CD4-positive, alpha-beta T cell treated with Interleukin-4 for 4 hours (primary cell): Measurements from ENCODE around the gene ARAP2.
"Not testable (repeated sequence)": the region's sequence is repeated elsewhere in the genome, so short reads cannot be mapped to it uniquely, and the experiment has no call there.

Experiments
- DNase-seq: peaks from one replicate; pipeline ENCODE4 v3.0.0-alpha.2; 2020

The ARAP2 gene

DNA sequence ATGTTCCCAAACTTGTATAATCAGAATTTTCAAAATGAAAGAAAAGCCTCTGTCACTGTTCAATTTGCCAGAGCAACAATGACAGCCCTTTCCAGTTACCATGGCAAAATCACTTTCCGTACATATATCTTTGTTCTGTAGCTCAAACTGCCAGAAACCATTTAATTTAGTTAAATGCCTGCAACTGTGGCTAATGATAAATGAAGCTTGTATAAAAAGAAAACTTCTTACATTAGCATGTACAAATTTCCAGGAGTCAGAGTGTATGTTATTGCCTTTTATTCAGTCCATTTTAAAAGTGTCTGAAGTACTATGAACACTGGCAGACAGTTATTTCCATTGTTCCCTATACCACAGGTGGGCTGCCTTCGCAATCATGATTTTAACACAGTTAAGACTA lies 30.3 kb downstream of the ARAP2 start:
- DNase-seq = no peak

- DNase-seq = no peak
Observed at GRCh38 chr4:36211084-36211483, 33.2 kb downstream of the ARAP2 start.

DNA sequence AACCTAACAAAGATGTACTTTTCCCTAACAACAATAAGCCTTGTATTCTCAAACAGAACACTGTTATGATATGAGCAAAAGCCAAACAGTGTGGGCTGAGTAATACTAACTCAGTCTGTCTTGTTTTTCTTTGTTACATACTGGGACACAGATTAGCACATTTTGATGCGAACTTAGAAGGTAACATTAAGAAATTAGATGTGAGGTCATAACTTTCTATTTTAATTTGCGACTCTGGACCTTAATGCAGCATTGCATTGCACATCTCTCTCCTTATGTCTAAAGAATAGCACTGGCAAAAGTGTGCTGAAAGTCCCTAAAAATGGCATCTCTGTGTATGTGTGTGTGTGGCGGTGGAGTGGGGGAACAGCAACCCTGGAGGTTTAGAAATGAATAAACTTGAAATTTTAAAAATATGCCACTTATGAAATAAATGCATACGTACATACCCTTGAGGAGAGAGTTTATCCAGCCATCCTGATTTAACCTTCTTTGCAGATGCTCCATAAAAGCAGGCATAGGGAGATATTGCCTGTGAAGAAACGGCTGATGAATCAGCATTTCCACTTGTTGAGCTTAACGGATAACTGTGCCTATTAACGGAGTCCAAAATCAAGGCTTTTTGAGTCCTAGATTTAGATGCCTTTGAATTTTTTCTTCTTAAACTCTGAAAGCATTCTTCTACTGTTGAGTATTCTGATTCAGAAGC lies 34.2 kb downstream of the ARAP2 start:
- no peak for DNase-seq

DNA sequence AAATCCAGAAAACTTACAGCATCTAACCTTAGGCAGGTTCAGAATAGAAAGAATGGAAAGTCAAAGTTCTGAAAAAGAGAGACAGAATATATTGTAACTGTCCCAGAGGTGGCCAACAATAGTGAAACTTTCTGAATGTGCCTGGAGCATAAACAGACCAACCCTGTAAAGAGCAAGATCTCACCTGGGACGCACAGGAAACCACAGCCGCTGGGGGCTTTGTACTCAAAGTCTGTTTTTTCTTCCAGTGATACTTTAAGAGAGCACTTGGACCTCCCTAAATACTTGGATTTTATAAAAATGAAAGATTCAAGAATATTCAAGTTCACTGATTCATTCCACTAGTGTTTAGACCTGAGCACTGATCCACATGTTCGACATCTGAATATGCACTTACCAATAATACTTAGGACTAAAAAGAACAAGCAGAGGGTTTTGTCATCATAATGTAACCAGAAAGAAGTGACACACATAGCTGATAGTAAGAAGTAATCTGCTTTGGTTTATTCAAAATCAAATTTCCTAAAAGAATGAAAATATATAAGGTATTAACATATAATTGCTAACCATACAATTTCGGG lies 35.3 kb downstream of the ARAP2 start:
- peak; percentile 51 for DNase-seq

- no peak for DNase-seq
Observed at GRCh38 chr4:36207831-36208520, 36.3 kb downstream of the ARAP2 start.

DNA sequence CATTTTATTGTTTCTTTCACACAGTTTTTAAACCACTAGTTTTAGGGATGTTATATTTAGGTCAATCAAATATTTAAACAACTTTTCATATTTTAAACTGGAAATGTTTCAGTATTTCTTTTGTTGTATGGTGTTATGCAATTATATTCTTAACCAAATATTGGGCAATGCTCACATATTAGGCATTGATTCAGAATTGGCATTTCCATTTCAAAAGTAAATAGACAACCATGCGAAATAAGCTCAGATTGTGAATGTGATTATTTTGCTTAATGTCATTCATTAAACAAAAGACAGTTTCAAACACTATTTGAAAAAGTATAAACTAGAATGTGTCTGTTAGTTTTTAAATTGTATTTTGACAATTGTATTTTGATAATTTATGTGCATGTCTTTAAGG lies 36.9 kb downstream of the ARAP2 start:
- DNase-seq = no peak

DNA sequence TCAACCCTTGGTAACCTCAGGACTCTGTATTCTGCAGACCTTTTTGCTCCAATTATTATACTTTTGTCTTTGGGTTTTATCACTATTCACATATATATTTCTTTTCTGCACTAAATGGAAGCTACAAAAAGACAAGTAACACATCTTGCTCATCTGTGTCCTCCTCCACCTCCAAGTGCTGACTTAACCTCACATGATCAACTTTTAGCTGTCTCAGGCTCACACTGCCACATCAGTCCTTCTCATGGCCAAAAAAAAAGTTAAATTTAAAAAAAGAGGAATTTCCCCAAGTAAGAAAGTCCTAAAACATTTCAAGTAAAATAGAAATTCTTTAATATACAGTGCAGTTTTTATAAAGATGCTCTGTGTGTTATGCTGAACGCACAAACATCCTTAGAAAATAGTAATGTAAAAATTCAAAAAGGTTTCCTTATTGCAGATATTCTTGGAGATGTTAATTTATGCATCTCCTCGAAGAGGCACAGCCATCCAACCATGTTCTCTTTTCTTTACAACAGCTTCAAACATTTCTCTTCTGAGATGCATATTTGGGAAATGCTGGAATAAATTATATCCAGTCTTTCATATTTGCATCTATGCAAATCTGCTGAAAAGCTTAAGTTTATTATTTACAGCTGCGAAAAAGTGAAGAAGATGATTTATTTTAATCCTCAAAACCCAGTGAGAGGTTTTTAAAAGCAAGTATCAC lies 37.6 kb downstream of the ARAP2 start:
- DNase-seq = no peak

DNA sequence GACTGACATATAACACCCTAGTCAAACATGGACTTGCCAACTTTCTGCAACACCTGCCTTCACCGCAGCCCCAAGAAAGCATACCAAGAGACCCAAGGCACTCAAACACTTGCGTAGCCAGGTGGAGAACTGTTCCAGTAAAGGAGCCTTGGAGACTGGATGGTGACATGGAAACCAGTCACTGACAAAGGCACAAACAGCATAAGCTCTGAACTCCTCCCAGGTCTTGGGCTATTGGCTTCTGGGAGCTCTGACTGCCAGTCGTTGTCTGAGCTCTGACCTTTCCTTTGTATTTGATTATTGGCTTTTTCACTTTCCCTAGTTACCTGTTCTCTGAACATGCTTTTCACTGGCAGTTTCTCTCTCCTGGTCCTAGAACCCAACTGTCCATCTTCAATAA lies 38.3 kb downstream of the ARAP2 start:
- no peak for DNase-seq

- no peak for DNase-seq
Observed at GRCh38 chr4:36198861-36199260, 45.5 kb downstream of the ARAP2 start.

GRCh38 chr4:36198068-36198808 lies 46.1 kb downstream of the ARAP2 start:
- no peak for DNase-seq

DNA sequence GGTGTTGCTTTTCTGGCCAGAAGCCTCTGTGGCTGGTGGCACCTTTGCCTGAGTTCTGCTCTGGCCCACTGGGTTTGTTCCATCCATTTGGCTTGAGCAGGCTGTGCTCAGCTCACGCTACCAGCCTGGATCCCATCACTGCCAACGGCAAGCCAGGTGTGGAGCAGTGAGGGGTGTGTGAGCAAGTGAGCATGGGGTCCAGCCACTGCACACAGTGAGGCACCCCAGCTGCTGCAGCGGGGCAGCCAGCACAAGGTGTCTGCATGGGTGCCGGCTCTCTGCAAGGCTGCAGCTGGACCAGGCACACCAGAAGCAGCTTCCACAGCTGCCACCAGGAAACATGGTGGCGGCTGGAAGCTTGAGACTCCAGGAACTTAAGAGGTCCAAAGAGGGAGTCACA lies 46.8 kb downstream of the ARAP2 start:
- no peak for DNase-seq

- DNase-seq = no peak
Observed at GRCh38 chr4:36196145-36196913, 48.0 kb downstream of the ARAP2 start.

DNA sequence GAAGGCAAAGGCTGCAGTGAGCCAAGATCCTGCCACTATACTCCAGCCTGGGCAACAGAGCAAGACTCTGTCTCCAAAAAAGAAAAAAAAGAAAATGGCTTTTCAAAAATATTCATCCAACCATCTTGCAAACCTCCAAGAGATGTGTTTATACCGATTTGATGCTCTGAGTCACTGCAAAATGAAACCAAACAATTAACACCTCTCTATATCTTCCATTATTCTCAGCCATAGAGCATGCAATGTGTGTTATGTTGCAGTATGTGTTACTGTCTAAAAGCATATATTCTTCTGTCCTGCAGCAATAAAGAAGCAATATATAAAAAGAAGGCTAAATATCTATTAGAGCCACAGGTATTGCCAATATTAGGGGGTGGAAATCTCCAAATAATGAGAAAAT lies 51.4 kb downstream of the ARAP2 start:
- peak; percentile 16 for DNase-seq

- peak; percentile 67 for DNase-seq
Observed at GRCh38 chr4:36189511-36190226, 54.6 kb downstream of the ARAP2 start.

- peak; percentile 41 for DNase-seq
Observed at GRCh38 chr4:36187723-36188333, 56.5 kb downstream of the ARAP2 start.

- no peak for DNase-seq
Observed at GRCh38 chr4:36183665-36184393, 60.5 kb downstream of the ARAP2 start.

- DNase-seq = no peak
Observed at GRCh38 chr4:36183232-36183631, 61.1 kb downstream of the ARAP2 start.

DNA sequence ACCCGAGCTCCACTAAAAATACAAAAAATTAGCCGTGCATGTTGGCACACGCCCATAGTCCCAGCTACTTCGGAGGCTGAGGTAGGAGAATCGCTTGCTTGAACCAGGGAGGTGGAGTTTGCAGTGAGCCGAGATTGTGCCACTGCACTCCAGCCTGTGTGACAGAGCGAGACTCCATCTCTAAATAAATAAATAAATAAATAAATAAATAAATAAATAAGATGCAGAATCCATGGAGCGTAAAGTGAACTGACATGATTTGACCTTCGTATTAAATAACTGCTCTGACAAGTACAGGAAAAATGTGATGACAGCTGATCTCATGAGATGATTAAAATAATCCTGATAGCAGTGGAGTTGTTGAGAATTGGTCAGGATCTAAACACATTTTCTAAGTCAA lies 62.0 kb downstream of the ARAP2 start:
- not testable (repeated sequence) for DNase-seq

DNA sequence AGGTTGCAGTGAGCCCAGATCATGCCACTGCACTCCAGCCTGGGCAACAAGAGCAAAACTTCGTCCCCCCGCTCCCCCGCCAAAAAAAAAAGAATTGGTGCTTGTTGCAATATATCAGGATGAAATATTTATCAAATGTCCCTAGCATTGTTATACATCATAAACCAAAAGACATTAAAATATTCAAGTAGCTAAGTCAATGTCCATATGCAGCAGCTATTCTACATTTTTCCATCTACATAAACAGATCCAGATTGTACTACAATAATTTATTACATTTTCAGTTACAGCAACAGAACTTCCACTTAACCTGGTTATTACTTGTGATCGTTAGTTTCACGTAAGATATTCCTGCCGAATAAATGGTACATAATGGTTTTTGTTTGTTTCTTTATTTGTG lies 64.1 kb downstream of the ARAP2 start:
- DNase-seq = no peak

GRCh38 chr4:36178484-36178883 lies 65.8 kb downstream of the ARAP2 start:
- DNase-seq = no peak
